HG02678 (cell line): ENCODE data around the gene CNTN4.
"Not testable (repeated sequence)": the region's sequence is repeated elsewhere in the genome, so short reads cannot be mapped to it uniquely, and the experiment has no call there.

ENCODE experiments used
- ATAC-seq: cut with Tn5 transposase; IDR thresholded peaks from one replicate; pipeline ENCODE4 v1.9.1; 2021; ENCODE audit warnings: mild to moderate bottlenecking, moderate library complexity; ENCODE audit not compliant: unreplicated experiment

Gene CNTN4

GRCh38 chr3:2883283-2883682 lies 784.6 kb downstream of the CNTN4 start:
- no peak for ATAC-seq

- no peak for ATAC-seq
Observed at GRCh38 chr3:2888592-2888991, 789.9 kb downstream of the CNTN4 start.

- ATAC-seq = no peak
Observed at GRCh38 chr3:2889736-2890135, 791.1 kb downstream of the CNTN4 start.

GRCh38 chr3:2896308-2896939 lies 797.8 kb downstream of the CNTN4 start:
- no peak for ATAC-seq

GRCh38 chr3:2897821-2898220 lies 799.2 kb downstream of the CNTN4 start:
- no peak for ATAC-seq

DNA sequence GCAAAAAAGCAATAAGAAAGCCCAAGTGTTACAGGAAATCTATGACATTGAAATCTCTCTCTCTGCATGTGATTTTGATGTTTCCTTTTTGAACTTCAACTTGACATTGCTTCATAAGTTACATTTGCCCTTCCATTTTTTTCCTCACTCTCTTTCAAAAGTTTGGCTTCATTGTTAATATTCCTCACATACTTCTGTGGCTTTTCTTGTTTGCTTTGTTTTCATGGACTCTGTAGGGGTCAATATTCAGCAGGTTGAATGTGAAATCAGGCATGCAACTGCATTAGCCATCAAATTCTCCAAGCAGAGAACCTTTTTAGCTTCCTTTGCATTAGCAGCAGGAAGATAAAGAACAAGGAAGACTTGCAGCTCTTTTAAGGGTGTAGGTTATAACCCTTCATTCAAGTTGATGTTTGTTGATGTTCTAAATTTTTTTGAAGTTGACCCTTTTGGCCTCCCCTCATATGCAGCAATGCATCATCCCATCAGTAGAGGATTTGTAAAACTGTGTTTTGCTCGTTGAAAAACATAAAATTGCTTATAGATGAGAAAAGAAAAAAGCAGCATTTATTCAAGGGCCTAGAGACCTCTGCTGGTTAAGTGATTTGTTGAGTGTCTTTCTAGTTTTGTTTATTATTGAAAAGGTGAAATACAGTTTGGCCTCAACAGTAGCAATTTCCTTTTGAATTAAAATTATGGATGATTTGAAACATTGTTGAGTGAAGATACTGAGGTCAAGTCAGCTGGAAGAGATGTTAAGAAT lies 800.1 kb downstream of the CNTN4 start:
- no peak for ATAC-seq

DNA sequence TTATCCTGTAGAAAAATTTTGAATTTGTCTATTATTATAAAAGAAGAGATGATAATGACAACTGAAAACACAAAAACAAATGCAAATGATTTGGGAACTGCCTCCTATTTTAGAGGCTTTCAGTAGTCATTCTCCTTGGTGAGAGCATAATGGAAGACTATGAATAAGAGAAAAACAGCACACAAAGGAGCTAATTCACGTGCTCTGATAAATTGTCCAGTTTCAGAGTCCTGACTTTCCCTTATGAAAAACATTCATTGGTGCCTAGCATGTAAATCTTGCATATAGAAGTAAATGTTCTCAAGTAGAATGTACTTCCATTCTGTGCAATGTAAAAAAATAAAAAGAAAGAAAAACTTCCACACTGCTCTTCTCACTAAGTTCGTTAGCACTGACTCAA lies 805.4 kb downstream of the CNTN4 start:
- no peak for ATAC-seq

DNA sequence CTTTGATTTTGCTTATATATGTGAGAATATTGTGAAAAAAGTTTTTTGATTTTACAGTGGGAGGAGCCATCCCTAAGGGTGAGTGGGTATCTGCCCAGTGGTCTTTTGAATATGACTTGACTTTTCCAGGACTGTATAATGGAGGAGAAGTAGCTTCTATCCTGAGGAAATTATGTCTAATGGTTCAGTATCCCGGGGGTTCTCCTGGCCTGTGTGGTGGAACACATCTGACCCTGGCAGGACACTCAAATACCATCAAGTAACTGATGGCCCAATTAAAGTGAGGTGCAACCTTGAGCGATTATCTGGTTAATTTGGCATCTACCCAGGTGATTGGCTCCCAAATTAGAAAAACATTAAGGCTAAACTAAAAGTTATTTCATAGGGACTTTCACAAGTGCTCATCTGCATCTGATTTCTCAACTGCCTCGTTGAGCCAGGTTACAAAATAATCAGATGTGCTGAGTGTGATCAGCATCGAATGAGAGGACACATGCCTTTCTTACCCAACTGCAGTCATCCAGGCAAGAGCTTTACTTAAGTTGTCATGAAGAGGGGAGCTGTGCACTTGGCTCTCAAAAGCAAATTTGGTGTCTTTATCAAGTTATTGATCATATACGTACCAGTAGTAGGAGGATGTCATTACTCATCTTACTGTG lies 810.2 kb downstream of the CNTN4 start:
- ATAC-seq = no peak

- no peak for ATAC-seq
Observed at GRCh38 chr3:2910997-2911396, 812.3 kb downstream of the CNTN4 start.

GRCh38 chr3:2915826-2916225 lies 817.2 kb downstream of the CNTN4 start:
- no peak for ATAC-seq

DNA sequence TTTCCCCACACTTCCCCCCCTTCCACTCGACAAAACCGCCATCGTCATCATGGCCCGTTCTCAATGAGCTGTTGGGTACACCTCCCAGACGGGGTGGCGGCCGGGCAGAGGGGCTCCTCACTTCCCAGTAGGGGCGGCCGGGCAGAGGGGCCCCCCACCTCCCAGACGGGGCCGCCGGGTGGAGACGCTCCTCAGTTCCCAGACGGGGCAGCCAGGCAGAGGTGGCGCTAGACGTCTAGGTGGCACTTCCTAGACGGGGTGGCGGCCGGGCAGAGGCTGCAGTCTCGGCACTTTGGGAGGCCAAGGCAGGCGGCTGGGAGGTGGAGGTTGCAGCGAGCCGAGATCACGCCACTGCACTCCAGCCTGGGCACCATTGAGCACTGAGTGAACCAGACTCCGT lies 818.0 kb downstream of the CNTN4 start:
- not testable (repeated sequence) for ATAC-seq

GRCh38 chr3:2920103-2920502 lies 821.4 kb downstream of the CNTN4 start:
- peak; percentile 50 for ATAC-seq

DNA sequence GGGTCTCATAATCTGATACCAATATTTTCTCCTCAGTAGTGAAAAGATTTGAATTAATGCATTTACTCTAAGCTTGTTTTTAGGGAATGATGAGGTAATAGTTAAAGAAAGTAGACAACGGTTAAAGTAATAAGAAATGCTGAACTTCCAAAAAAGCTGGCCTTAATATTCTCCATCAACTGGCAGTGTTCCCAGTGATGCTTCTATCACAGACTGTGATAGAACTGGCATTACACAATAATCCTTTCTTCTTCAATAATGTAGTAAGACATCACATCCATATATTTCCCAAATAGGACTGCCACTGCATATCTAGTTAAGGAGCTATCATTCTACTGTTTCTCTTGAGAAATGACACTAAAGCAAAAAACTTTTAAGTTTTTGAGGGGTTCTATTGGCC lies 822.8 kb downstream of the CNTN4 start:
- no peak for ATAC-seq

- ATAC-seq = peak; percentile 68
Observed at GRCh38 chr3:2921903-2922302, 823.2 kb downstream of the CNTN4 start.

- no peak for ATAC-seq
Observed at GRCh38 chr3:2923390-2923789, 824.7 kb downstream of the CNTN4 start.

GRCh38 chr3:2927259-2927658 lies 828.6 kb downstream of the CNTN4 start:
- ATAC-seq = no peak

DNA sequence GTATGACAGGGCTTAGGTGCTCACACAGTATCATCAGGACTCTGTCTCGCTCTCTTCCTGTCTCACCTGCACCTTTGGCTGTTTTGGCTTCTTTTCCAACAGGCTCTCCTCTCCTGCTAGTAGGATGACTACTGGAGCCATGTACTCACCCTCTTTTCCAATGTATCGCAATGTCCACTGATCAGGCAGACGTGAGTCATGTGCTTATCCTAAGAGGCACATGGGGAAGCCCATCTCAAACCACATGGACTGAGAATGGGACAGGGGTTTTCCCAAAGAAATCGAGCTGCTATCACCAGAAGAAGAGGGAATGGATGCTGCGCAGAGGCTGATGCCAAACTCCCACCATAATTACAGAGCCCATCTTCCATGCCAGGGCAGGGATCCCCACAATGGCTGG lies 830.9 kb downstream of the CNTN4 start:
- no peak for ATAC-seq

DNA sequence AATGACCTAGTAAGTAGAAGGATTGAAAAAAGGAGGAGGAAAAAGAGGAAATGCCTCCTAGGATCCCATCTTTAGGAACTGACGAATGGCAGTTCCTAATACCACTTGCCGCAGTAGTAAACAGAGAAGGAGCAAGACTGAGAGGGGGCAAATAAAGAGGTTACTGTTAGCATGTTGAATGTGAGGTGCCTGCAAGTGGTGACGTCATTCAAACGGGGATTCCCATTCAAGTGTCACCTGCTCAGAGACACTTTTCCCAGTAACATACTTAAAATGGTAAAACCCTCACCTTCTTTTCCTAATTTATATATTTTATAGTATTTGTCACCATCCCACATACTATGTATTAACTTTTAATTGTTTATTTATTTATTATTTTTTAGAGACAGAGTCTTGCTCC lies 832.6 kb downstream of the CNTN4 start:
- ATAC-seq = no peak

DNA sequence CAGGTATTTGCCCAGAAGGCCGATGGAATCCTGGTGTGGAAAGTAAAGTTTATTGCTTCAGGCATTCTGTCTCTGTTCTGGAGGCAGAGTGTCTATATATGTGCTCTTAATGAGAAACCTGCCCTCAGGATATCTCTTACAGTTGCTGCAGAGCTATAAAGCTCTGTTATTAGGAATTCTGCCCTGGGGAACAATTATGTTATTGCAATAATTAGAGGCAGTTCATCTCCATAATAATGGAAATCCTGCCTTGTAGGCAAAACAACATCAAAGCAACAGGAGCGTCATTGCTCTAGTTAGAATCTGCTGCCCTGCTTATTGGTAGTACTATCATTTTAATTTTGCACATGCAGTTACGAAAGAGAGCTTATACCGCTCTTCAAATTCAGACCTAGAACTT lies 835.9 kb downstream of the CNTN4 start:
- no peak for ATAC-seq

DNA sequence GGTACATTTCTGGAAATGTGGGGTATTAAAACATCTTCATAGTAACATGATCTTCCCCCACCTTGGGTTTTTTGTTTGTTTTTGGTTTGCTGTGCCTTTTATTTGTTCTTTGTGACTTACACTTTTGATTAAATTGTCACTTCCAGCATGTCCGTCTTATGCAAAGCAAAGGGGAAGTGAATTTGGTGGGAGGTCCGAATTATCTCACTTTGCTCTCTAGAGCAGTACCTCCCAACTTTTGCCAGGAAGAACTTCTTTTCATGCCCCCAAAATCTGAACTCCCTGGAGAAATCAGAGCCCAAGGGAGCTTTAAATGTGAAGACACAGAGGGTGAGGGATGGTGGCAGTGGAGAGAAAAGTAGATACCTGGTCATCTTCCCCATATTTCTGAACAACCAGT lies 838.4 kb downstream of the CNTN4 start:
- ATAC-seq = no peak

DNA sequence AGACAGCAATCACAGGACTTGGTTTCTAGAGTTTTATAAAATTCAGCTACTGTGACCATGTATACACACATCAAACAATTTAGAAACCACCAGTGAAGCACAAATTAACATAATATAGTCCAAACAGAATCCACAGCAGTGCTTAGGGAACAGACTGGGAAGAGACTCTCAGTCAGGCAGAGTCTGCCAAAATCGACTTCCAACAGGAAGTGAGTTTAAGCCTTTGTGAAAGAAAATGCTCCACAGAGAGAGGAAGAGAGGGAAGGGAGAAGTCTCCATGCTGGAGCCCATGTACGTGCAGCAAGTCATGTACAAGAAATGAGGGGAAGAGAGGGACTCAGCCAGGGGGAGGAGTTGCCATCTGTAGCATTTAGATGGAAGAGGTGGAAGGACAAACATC lies 838.9 kb downstream of the CNTN4 start:
- no peak for ATAC-seq

- ATAC-seq = no peak
Observed at GRCh38 chr3:2938711-2939110, 840.0 kb downstream of the CNTN4 start.
